GM18868 (cell line): ENCODE measurements around the gene TTPAL.

Source experiments
- ATAC-seq: cut with Tn5 transposase; IDR thresholded peaks from one replicate; pipeline ENCODE4 v1.9.1; 2021; ENCODE audit warnings: mild to moderate bottlenecking, moderate library complexity; ENCODE audit not compliant: unreplicated experiment

Gene TTPAL

DNA sequence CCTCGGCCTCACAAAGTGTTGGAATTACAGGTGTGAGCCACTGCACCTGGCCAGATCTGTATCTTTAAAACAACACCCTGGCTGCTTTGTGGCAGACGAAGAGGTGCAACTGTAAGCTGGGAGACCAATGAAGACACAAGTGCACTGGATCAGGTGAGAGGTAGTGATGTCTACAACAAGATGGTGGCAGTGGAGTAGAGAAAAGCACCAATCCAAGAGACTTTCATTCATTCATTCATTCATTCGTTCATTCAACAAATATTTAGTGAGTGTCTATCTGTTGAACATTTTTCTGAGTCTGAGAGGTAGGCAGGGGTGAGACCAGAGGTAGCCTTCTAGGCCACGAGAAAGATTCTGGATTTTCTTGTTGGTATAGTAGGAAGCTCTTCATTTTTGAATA lies 36.9 kb upstream of the TTPAL start:
- no peak for ATAC-seq

DNA sequence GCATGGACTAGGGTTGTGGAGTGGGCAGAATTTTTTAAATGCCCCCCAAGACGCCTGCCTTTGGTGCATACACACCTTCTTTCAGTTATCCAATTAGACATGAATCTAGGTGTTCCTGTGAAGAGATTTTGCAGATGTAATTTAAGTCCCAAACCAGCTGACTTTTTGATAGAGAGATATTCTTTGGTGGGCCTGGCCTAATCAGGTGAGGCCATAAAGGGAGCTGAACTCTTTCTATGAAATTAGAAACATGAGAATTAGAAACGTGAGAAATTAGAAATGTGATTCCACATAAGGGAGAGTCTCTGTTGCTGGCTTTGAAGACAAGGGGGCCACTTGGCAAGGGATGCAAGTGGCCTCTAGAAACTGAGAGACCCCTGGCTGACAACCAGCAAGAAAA lies 36.4 kb upstream of the TTPAL start:
- ATAC-seq = no peak

- no peak for ATAC-seq
Observed at GRCh38 chr20:44442298-44443070, 33.2 kb upstream of the TTPAL start.

GRCh38 chr20:44445742-44446710 lies 29.6 kb upstream of the TTPAL start:
- ATAC-seq = no peak

DNA sequence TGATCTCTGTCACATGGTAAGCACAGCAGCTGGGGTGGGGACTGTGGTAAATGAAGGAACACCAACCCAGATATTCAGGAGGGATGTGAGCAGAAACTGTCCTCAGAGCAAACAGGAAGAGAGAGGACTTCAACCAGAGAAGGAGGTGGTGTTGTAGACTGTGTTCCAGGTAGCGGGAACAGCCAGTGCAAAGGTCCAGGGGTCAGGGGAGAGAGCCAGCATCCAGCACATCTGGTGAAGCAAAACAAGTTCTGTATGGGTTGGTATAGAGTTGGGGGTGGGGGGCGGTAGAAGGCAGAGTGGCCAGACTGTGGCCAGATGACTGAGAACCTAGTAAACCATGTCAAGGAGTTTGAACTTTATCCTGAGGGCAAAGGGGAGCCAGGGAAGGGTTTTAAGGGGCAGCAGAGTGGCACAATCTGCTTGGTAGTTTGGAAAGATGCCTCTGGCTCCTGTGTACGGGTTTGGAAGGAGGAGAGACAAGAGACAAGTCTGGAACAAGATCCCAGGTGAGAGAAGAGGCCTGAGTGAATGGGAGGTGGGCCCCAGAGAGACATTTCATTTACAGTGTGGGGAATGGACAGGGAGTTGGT lies 27.8 kb upstream of the TTPAL start:
- ATAC-seq = no peak

- no peak for ATAC-seq
Observed at GRCh38 chr20:44448753-44449546, 26.7 kb upstream of the TTPAL start.

GRCh38 chr20:44449864-44450263 lies 25.8 kb upstream of the TTPAL start:
- no peak for ATAC-seq

GRCh38 chr20:44450281-44450889 lies 25.3 kb upstream of the TTPAL start:
- no peak for ATAC-seq

DNA sequence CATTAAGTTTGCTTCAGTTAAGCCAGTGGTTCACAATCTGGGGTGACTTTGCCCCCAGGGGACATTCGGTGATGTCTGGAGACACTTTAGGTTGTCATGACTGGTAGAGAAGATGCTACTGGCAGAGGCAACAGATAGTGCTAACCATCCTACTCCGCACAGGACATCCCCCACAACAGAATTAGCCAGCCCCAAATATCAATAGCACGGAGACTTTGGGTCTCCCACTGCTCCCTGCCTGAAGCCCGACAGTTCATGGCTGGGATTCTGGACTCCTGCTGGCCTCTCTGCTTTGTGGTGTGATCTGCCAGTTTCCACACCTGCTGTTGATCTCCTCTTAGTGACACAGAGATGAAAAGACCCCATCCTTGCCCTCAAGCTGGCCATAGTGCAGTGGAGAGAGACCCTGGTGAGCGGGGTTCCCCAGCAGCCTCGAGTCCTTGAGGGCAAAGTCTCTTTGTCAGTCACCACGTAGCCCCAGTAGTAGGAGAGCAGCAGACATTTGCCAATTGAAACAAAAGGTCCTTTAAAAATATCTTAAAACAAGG lies 24.7 kb upstream of the TTPAL start:
- no peak for ATAC-seq

DNA sequence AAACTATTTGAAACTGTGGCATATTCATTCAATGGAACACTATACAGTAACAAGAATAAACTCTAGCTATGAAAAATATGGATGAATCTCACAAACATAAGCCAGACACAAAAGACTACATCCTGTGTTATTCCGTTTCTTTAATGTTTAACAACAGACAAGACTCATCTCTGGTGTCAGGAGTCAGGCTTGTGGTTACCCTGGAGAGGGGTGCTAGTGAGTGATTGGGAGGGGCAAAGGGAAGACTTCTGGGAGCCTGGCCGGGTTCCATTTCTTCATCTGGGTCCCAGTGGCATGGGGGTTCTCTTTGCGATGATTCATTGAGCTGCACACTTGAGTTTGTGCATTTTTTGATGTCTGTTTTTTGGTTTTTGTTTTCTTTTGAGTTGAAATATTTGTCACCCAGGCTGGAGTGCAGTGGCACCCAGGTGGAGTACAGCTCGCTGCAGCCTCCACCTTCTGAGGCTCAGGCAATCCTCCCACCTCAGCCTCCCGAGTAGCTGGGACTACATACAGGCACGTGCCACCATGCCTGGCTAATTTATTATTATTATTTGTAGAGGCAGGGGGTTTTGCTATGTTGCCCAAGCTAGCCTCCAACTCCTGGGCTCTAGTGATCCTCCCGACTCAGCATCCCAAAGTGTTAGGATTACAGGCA lies 21.2 kb upstream of the TTPAL start:
- no peak for ATAC-seq

DNA sequence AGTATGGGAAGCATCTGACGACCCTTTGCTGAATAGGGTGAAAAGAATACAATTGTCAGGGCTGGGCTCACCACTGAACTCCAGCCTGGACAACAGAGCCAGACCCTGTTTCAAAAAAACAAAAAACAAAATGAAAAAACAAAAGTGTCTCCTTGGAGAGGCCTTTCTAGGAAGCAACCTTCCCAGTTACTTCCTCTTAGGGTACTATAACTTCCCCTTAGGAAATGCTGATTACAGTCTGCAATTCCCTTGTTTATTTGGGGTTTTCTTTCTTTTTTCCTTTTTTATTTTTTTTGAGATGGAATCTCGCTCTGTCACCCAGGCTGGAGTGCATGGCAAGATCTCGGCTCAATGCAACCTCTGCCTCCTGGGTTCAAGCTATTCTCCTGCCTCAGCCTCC lies 20.5 kb upstream of the TTPAL start:
- ATAC-seq = no peak

GRCh38 chr20:44456611-44457010 lies 19.1 kb upstream of the TTPAL start:
- no peak for ATAC-seq

GRCh38 chr20:44457016-44457415 lies 18.7 kb upstream of the TTPAL start:
- ATAC-seq = no peak

- no peak for ATAC-seq
Observed at GRCh38 chr20:44459271-44459670, 16.4 kb upstream of the TTPAL start.

GRCh38 chr20:44460795-44461141 lies 14.9 kb upstream of the TTPAL start:
- ATAC-seq = no peak

GRCh38 chr20:44461142-44461802 lies 14.4 kb upstream of the TTPAL start:
- ATAC-seq = no peak

GRCh38 chr20:44461803-44462174 lies 13.9 kb upstream of the TTPAL start:
- ATAC-seq = no peak

GRCh38 chr20:44463466-44463865 lies 12.2 kb upstream of the TTPAL start:
- ATAC-seq = no peak

GRCh38 chr20:44464514-44464913 lies 11.2 kb upstream of the TTPAL start:
- ATAC-seq = no peak
